K562 (cell line): ENCODE measurements around the gene SLC16A1. TPM values are rescaled to one million over a fixed set of nuclear protein-coding genes. Genes with fewer than 3 reads are reported as not detected.

Source experiments
- ATAC-seq: fragments of 200-7000 bp; cut with Tn5 transposase; 3 replicates; pipeline ENCODE4 v1.9.1; 2020; ENCODE audit warnings: moderate library complexity
- BruUV-seq: library from RNA; stranded (reverse); fragments of 400-500 nt; replicated peaks from 2 replicates; lab custom pipeline; 2021; lab: Mats Ljungman, UMichigan
- CTCF ChIA-PET: fragments of 300-600 bp; formaldehyde crosslinking; extraction: SDS; loops from one replicate; lab custom pipeline; 2021; ENCODE audit warnings: low intra/inter-chr PET ratio; lab: Yijun Ruan, JAX
- POLR2A ChIA-PET: fragments of 300-600, 350-650 bp; sonication (Branson Sonifier 250); formaldehyde crosslinking; extraction: SDS; loops from one replicate; lab custom pipeline; 2021; ENCODE audit warnings: antibody characterized with exemption, inconsistent platforms; lab: Yijun Ruan, JAX
- DNase-seq, 4 experiments: peaks; one replicate each; pipeline versions ENCODE4 v3.0.0 to v3.0.0-alpha.2; 2011 to 2018; ENCODE audit warnings: low spot score in 3 of 4, mixed read lengths in 3 of 4; ENCODE audit errors: extremely low read depth in 1 of 4
- FAIRE-seq: peaks from 2 replicates; lab custom pipeline; 2011; peaks lifted over from hg19 to GRCh38; lab: Jason Lieb, UNC
- H2AFZ ChIP-seq: 2 replicates; pipeline ENCODE4 v1.6.0; 2011; ENCODE audit warnings: low read depth, low read length, control low read depth, inconsistent platforms
- H3K27ac ChIP-seq: fragments of 200-600 bp; 3 replicates; pipeline ENCODE4 v1.8.0; 2011; ENCODE audit warnings: low read depth, mild to moderate bottlenecking, control low read depth, inconsistent platforms, low read length, moderate library complexity, mixed read lengths; ENCODE audit errors: extremely low read depth
- H3K27me3 ChIP-seq, 2 experiments: fragments of 300-600 bp in 1 of 2; 2 replicates in 1 of 2; 3 replicates in 1 of 2; pipeline versions ENCODE4 v1.6.0 to v1.8.0; 2011; ENCODE audit warnings: inconsistent platforms in 2 of 2, low read length in 2 of 2, mild to moderate bottlenecking in 1 of 2, mixed read lengths in 1 of 2, moderate library complexity in 1 of 2; ENCODE audit not compliant: control insufficient read depth in 2 of 2, insufficient read depth in 2 of 2
- H3K36me3 ChIP-seq: fragments of 300-600 bp; 3 replicates; pipeline ENCODE4 v1.8.0; 2011; ENCODE audit warnings: mild to moderate bottlenecking, low read length, inconsistent platforms; ENCODE audit not compliant: control insufficient read depth, insufficient read depth
- H3K4me1 ChIP-seq, 2 experiments: fragments of 200-600 bp in 1 of 2; replicated peaks in 1 of 2; 2 replicates in 1 of 2; 3 replicates in 1 of 2; pipeline versions ENCODE4 v1.5.1 to v1.8.0; 2011; ENCODE audit warnings: inconsistent platforms in 2 of 2, low read length in 2 of 2, mild to moderate bottlenecking in 1 of 2, mixed read lengths in 1 of 2, moderate library complexity in 1 of 2; ENCODE audit not compliant: control insufficient read depth in 2 of 2, insufficient read depth in 2 of 2
- H3K4me2 ChIP-seq: 2 replicates; pipeline ENCODE4 v1.6.1; 2011; ENCODE audit warnings: low read length, control low read depth, inconsistent platforms, mixed read lengths; ENCODE audit not compliant: insufficient read depth
- H3K4me3 ChIP-seq: fragments of 200-600 bp; sonication (generic), shearing (Covaris generic); 2 replicates; pipeline ENCODE4 v1.5.1; 2016; ENCODE audit warnings: control low read depth, inconsistent platforms
- H3K79me2 ChIP-seq: fragments of 200-600 bp; 3 replicates; pipeline ENCODE4 v1.8.0; 2011; ENCODE audit warnings: low read length, inconsistent platforms; ENCODE audit not compliant: control insufficient read depth, insufficient read depth
- H3K9ac ChIP-seq, 2 experiments: 2 replicates each; pipeline versions ENCODE4 v1.6.0 to v1.6.1; 2011; ENCODE audit warnings: low read depth in 2 of 2, low read length in 2 of 2, control low read depth in 1 of 2, inconsistent platforms in 1 of 2, mild to moderate bottlenecking in 1 of 2, mixed read lengths in 1 of 2; ENCODE audit not compliant: insufficient read depth in 1 of 2
- H3K9me1 ChIP-seq: one replicate; pipeline ENCODE4 v1.6.0; 2011; ENCODE audit warnings: inconsistent platforms, mild to moderate bottlenecking, low read length, moderate library complexity; ENCODE audit not compliant: control insufficient read depth, insufficient read depth
- H3K9me3 ChIP-seq: replicated peaks from 2 replicates; pipeline ENCODE4 v1.5.1; 2011; ENCODE audit warnings: low read depth, low read length, inconsistent platforms; ENCODE audit not compliant: control insufficient read depth, insufficient read depth
- H4K20me1 ChIP-seq: replicated peaks from 2 replicates; pipeline ENCODE4 v1.6.1; 2011; ENCODE audit warnings: low read length, inconsistent platforms, mixed read lengths; ENCODE audit not compliant: control insufficient read depth, insufficient read depth
- NKRF ChIP-seq: fragments of 450-650 bp; IDR thresholded peaks from 2 replicates; pipeline ENCODE4 v1.6.1; 2016; ENCODE audit warnings: borderline replicate concordance
- RBM22 ChIP-seq: fragments of 200-400 bp; formaldehyde crosslinking; IDR thresholded peaks from 2 replicates; pipeline ENCODE4 v1.6.1; 2018; ENCODE audit warnings: low read length, low read depth; ENCODE audit not compliant: poor library complexity, severe bottlenecking
- TGIF2 ChIP-seq: sonication (generic); formaldehyde crosslinking; IDR thresholded peaks from 2 replicates; pipeline ENCODE4 v1.8.1; 2022; ENCODE audit warnings: mild to moderate bottlenecking, missing genetic modification reagents, moderate library complexity
- WHSC1 ChIP-seq: IDR thresholded peaks from one replicate; pipeline ENCODE4 v1.6.1; 2012; ENCODE audit warnings: low read length, control low read depth, inconsistent platforms
- WGBS: fragments of 100-300 bp; shearing (Covaris generic); methylation state at CpG from one replicate; pipeline ENCODE4 v1.1.6; 2016; ENCODE audit warnings: low coverage, mixed read lengths; ENCODE audit not compliant: insufficient coverage; ENCODE audit errors: missing lambda C conversion rate; 5-methylcytosine and 5-hydroxymethylcytosine counted together
- in situ Hi-C: fragments of 300-500 bp; cut with MboI; formaldehyde crosslinking; loops from 4 replicates; pipeline ENCODE4 v1.15.0; 2018; ENCODE audit warnings: inconsistent platforms, mixed read lengths
- intact Hi-C: fragments of 100-400 bp; cut with micrococcal nuclease; formaldehyde crosslinking; loops from 2 replicates; pipeline ENCODE4 v1.14.2; 2022
- polyA plus RNA-seq, 8 experiments: library from polyadenylated mRNA; depleted of rRNA in 4 of 8; stranded (reverse) in 5 of 8; unstranded in 3 of 8; fragments of >200 nt; fragmentation: Nextera tagmentation in 2 of 8; fragmentation: Illumina TruSeq in 1 of 8; extraction: Ambion mirVana in 2 of 8; extraction: Trizol in 1 of 8; gene quantifications; 2 replicates each; pipeline versions ENCODE4 v1.2.1 to v1.2.3, GENCODE V29; 2011 to 2014; ENCODE audit warnings: inconsistent platforms in 1 of 8, missing spikeins in 1 of 8
- total RNA-seq, 7 experiments: library from RNA; depleted of rRNA in 6 of 7; stranded (reverse); fragments of >200 nt in 6 of 7; fragmentation: Illumina TruSeq in 2 of 7; extraction: Trizol in 2 of 7; gene quantifications; 2 replicates each; pipeline versions ENCODE4 v1.2.1 to v1.2.3, GENCODE V29; 2011 to 2021; ENCODE audit warnings: low replicate concordance in 1 of 7

The SLC16A1 gene
- total and polyA plus RNA-seq, 9 of the 15 experiments (the other 6 are each of a cell fraction or from before 2014, with no cell fraction given) = 73.1 to 244 (median 117) TPM

GRCh38 chr1:112990271-112990670, 34.3 kb upstream of the SLC16A1 start:
- no peak for DNase-seq
- no peak overlapping the region for H3K9ac ChIP-seq
- no peaks in the 10 kb centered on the region for H3K27me3 ChIP-seq
- H3K4me1 ChIP-seq = no peaks in the 10 kb centered on the region
- no peak overlapping the region for H2AFZ ChIP-seq
- TF ChIP-seq TGIF2 (CRISPR knock-in tag) (no peak), NKRF (no peak), WHSC1 (no peak)
- H3K36me3 ChIP-seq = no peaks in the 10 kb centered on the region
- no peaks in the 10 kb centered on the region for H3K9me1 ChIP-seq
- in situ Hi-C loops = no loop called here
- ChIA-PET POLR2A (no interaction called here), CTCF (no interaction called here)
- no peak for ATAC-seq
- FAIRE-seq = no peak
- no peak overlapping the region for H3K4me2 ChIP-seq
- no peaks in the 10 kb centered on the region for H4K20me1 ChIP-seq
- no peaks in the 10 kb centered on the region for H3K9me3 ChIP-seq
- intact Hi-C loops = no loop called here
- no peak overlapping the region for H3K27ac ChIP-seq
- no peak overlapping the region for H3K4me3 ChIP-seq
- no peaks in the 10 kb centered on the region for H3K79me2 ChIP-seq
- 76% methylated on average over 7 of the region's 7 CpGs for WGBS
- no TSS peak for BruUV-seq

GRCh38 chr1:112988367-112988766, 32.4 kb upstream of the SLC16A1 start:
- DNase-seq (no peak), ATAC-seq (no peak), FAIRE-seq (no peak)
- Histone ChIP-seq H3K27ac (no peak overlapping the region), H3K9ac (no peak overlapping the region), H3K4me3 (no peak overlapping the region), H4K20me1 (no peaks in the 10 kb centered on the region), H3K4me1 (no peaks in the 10 kb centered on the region), H3K9me3 (no peaks in the 10 kb centered on the region), H2AFZ (no peak overlapping the region), H3K27me3 (no peaks in the 10 kb centered on the region), H3K79me2 (no peaks in the 10 kb centered on the region), H3K36me3 (no peaks in the 10 kb centered on the region), H3K9me1 (no peaks in the 10 kb centered on the region), H3K4me2 (no peak overlapping the region)
- CTCF ChIA-PET = no interaction called here
- TF ChIP-seq RBM22 = no peak
- in situ Hi-C loops = no loop called here
- intact Hi-C loops = no loop called here
- 17% methylated on average over 1 of the region's 1 CpG for WGBS
- POLR2A ChIA-PET = no interaction called here
- BruUV-seq = no TSS peak
